SK-N-SH (cell line): ENCODE results near the gene CCDC171. TPM values are rescaled to one million over a fixed set of nuclear protein-coding genes. Genes with fewer than 3 reads are reported as not detected.

Experiments
- CTCF ChIA-PET: fragments of 300-600, 350-600 bp; formaldehyde crosslinking; extraction: SDS; loops from one replicate; lab custom pipeline; 2021; lab: Yijun Ruan, JAX
- POLR2A ChIA-PET: fragments of 350-600 bp; sonication (Branson Sonifier 250); formaldehyde crosslinking; extraction: SDS; loops from one replicate; lab custom pipeline; 2020; ENCODE audit warnings: antibody characterized with exemption, inconsistent platforms; lab: Yijun Ruan, JAX
- DNase-seq: peaks from one replicate; pipeline ENCODE4 v3.0.0; 2012
- H2AFZ ChIP-seq: fragments of 200-600 bp; sonication (generic); 2 replicates; pipeline ENCODE4 v1.8.1; 2016; ENCODE audit warnings: antibody characterized with exemption, mild to moderate bottlenecking, low read depth
- H3F3A ChIP-seq: fragments of 200-600 bp; sonication (generic); replicated peaks from 2 replicates; pipeline ENCODE3; 2016; ENCODE audit warnings: antibody characterized with exemption, mild to moderate bottlenecking; ENCODE audit not compliant: insufficient read depth
- H3K27ac ChIP-seq, 2 experiments: fragments of 200-500 bp in 1 of 2; fragments of 200-600 bp in 1 of 2; sonication (Bioruptor generic) in 1 of 2; sonication (generic), shearing (Covaris generic) in 1 of 2; 2 replicates each; pipeline versions ENCODE4 v1.5.1 to v1.6.1; 2014 to 2016; ENCODE audit warnings: low read depth in 2 of 2, inconsistent platforms in 1 of 2, low read length in 1 of 2, mild to moderate bottlenecking in 1 of 2, mixed read lengths in 1 of 2
- H3K27me3 ChIP-seq: fragments of 200-600 bp; sonication (generic), shearing (Covaris generic); 2 replicates; pipeline ENCODE4 v1.6.1; 2016; ENCODE audit warnings: mixed run types; ENCODE audit not compliant: insufficient read depth
- H3K36me3 ChIP-seq, 2 experiments: fragments of 200-500 bp in 1 of 2; fragments of 200-600 bp in 1 of 2; sonication (Bioruptor generic) in 1 of 2; sonication (generic) in 1 of 2; replicated peaks in 1 of 2; 2 replicates each; pipeline versions ENCODE3 to v1.5.1; 2014 to 2016; ENCODE audit warnings: low read length in 1 of 2, mild to moderate bottlenecking in 1 of 2; ENCODE audit not compliant: insufficient read depth in 2 of 2, control insufficient read depth in 1 of 2
- H3K4me1 ChIP-seq, 2 experiments: fragments of 200-500 bp in 1 of 2; fragments of 200-600 bp in 1 of 2; sonication (Bioruptor generic) in 1 of 2; sonication (generic), shearing (Covaris generic) in 1 of 2; 2 replicates each; pipeline versions ENCODE4 v1.5.1 to v1.6.1; 2014 to 2016; ENCODE audit warnings: low read depth in 1 of 2, low read length in 1 of 2, mixed run types in 1 of 2; ENCODE audit not compliant: insufficient read depth in 2 of 2, control insufficient read depth in 1 of 2
- H3K4me2 ChIP-seq: fragments of 200-600 bp; sonication (generic), shearing (Covaris generic); 2 replicates; pipeline ENCODE4 v1.6.1; 2017; ENCODE audit warnings: mixed run types
- H3K4me3 ChIP-seq, 2 experiments: fragments of 200-500 bp in 1 of 2; fragments of 200-600 bp in 1 of 2; sonication (Bioruptor generic) in 1 of 2; sonication (generic), shearing (Covaris generic) in 1 of 2; 2 replicates each; pipeline versions ENCODE4 v1.5.1 to v1.8.1; 2014 to 2016; ENCODE audit warnings: low read depth in 2 of 2, inconsistent platforms in 1 of 2, low read length in 1 of 2, mild to moderate bottlenecking in 1 of 2, mixed read lengths in 1 of 2, moderate library complexity in 1 of 2
- H3K79me2 ChIP-seq: fragments of 200-600 bp; sonication (generic); 2 replicates; pipeline ENCODE4 v1.8.1; 2017; ENCODE audit warnings: mild to moderate bottlenecking; ENCODE audit not compliant: insufficient read depth
- H3K9ac ChIP-seq: fragments of 200-600 bp; sonication (generic); 2 replicates; pipeline ENCODE4 v1.6.1; 2017; ENCODE audit warnings: mixed run types
- H3K9me2 ChIP-seq: fragments of 200-600 bp; sonication (generic); 2 replicates; pipeline ENCODE4 v1.6.1; 2017; ENCODE audit warnings: mixed run types
- H3K9me3 ChIP-seq: fragments of 200-600 bp; sonication (generic); 2 replicates; pipeline ENCODE4 v1.6.1; 2017; ENCODE audit warnings: mixed run types, mild to moderate bottlenecking, moderate library complexity
- H4K20me1 ChIP-seq: fragments of 200-600 bp; sonication (generic); 2 replicates; pipeline ENCODE4 v1.6.1; 2017; ENCODE audit warnings: mild to moderate bottlenecking, mixed run types; ENCODE audit not compliant: insufficient read depth
- ELF1 ChIP-seq: IDR thresholded peaks from 2 replicates; pipeline ENCODE4 v1.4.0; 2012
- EP300 ChIP-seq, 2 experiments: IDR thresholded peaks; 2 replicates each; pipeline versions ENCODE4 v1.4.0 to v1.6.1; 2012; ENCODE audit warnings: borderline replicate concordance in 1 of 2, low read depth in 1 of 2, low read length in 1 of 2
- FOXJ3 ChIP-seq: sonication (generic); formaldehyde crosslinking; IDR thresholded peaks from 2 replicates; pipeline ENCODE4 v1.5.1; 2020; ENCODE audit warnings: mild to moderate bottlenecking, missing genetic modification reagents
- MXI1 ChIP-seq: IDR thresholded peaks from 2 replicates; pipeline ENCODE4 v1.6.1; 2012; ENCODE audit warnings: mild to moderate bottlenecking, low read depth, low read length, improper control_type of control experiment
- NRF1 ChIP-seq: IDR thresholded peaks from 2 replicates; pipeline ENCODE4 v1.6.1; 2012; ENCODE audit warnings: low read depth, mild to moderate bottlenecking, low read length
- POLR2AphosphoS5 ChIP-seq: IDR thresholded peaks from 2 replicates; pipeline ENCODE4 v1.6.1; 2012; ENCODE audit warnings: low read depth, low read length
- RCOR1 ChIP-seq: fragments of 150-350 bp; IDR thresholded peaks from 2 replicates; pipeline ENCODE4 v1.6.1; 2017; ENCODE audit warnings: antibody characterized with exemption, low read length
- TCF12 ChIP-seq: IDR thresholded peaks from 2 replicates; pipeline ENCODE4 v1.4.0; 2012
- WGBS: methylation state at CpG from one replicate; pipeline ENCODE4 v1.1.6; 2017; ENCODE audit warnings: low lambda C conversion rate; 5-methylcytosine and 5-hydroxymethylcytosine counted together
- polyA plus RNA-seq, 3 experiments: library from polyadenylated mRNA; depleted of rRNA; stranded (reverse); fragments of >200 nt; gene quantifications; 2 replicates each; pipeline ENCODE4 v1.2.3, GENCODE V29; 2012
- TF ChIP-seq, protein P1 (sequence below): IDR thresholded peaks from 2 replicates; pipeline ENCODE4 v1.4.0; 2012; ENCODE audit warnings: low read depth, borderline replicate concordance
- TF ChIP-seq, protein P2 (sequence below): IDR thresholded peaks from 2 replicates; pipeline ENCODE4 v1.4.0; 2012; ENCODE audit warnings: low read depth

CCDC171 gene
- polyA plus RNA-seq, 1 of the 3 experiments (the other 2 are of a cell fraction): 0.54 TPM

DNA sequence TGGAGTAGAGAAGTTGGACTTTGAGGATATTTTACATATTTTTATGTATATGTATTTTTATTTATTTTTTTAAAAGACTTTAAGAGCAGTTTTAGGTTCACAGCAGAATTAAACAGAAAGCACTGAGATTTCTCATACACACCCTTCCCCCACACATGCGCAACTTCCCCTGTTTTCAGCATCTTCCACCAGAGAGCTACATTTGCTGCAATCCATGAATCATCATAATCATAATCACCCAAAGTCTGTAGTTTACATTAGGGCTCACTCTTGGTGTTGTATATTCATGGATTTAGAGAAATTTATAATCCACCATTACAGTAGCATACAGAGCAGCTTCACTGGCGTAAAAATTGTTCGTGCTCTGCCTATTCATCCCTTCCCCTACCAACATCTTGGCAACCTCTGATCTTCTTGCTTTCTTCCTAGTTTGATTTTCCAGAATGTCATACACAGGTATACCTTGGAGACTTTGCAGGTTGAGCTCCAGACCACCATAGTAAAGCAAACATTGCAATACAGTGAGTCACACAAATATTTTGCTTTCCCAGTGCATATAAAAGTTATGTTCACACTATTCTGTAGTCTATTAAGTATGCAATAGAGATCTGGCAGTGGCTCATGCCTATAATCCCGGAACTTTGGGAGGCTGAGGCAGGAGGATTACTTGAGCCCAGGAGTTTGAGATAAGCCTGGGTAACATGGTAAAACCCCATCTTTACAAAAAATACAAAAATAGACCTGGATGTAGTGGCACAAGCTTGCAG is 9.6 kb upstream of the CCDC171 start:
- DNase-seq: no peak
- H3K36me3 ChIP-seq: no peaks in the 10 kb centered on the region
- H3K4me3 ChIP-seq: no peak overlapping the region
- peaks cover 0 to 2% of the 10 kb centered on the region in 2 experiments; a peak in 1 of 4 replicates for H3K4me1 ChIP-seq
- no peak overlapping the region for H2AFZ ChIP-seq
- H3F3A ChIP-seq: no peaks in the 10 kb centered on the region
- ChIA-PET CTCF (interaction anchor here (0.6 to 1.5 kb wide), 3 partner anchors 8 to 10 kb away, joined by 3 read pairs; partner anchors contain the start of gene CCDC171), POLR2A (interaction anchor here (1.2 kb wide), 1 partner anchor 32 kb away, joined by 3 read pairs; the partner anchor contains the start of gene PSIP1)
- no peak overlapping the region for H3K4me2 ChIP-seq
- H3K79me2 ChIP-seq: no peaks in the 10 kb centered on the region
- H3K9me2 ChIP-seq: no peaks in the 10 kb centered on the region
- no peak overlapping the region for H3K27ac ChIP-seq
- TF ChIP-seq, protein P1, sequence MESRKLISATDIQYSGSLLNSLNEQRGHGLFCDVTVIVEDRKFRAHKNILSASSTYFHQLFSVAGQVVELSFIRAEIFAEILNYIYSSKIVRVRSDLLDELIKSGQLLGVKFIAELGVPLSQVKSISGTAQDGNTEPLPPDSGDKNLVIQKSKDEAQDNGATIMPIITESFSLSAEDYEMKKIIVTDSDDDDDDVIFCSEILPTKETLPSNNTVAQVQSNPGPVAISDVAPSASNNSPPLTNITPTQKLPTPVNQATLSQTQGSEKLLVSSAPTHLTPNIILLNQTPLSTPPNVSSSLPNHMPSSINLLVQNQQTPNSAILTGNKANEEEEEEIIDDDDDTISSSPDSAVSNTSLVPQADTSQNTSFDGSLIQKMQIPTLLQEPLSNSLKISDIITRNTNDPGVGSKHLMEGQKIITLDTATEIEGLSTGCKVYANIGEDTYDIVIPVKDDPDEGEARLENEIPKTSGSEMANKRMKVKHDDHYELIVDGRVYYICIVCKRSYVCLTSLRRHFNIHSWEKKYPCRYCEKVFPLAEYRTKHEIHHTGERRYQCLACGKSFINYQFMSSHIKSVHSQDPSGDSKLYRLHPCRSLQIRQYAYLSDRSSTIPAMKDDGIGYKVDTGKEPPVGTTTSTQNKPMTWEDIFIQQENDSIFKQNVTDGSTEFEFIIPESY: no peak
- TF ChIP-seq RCOR1: no peak
- no peak for TF ChIP-seq ELF1
- TF ChIP-seq EP300 (IDR thresholded peaks at IDR 0.05; ENCODE audit: borderline replicate concordance in 1 of 2, low read depth in 1 of 2, low read length in 1 of 2): no peak
- no peak for TF ChIP-seq POLR2AphosphoS5
- TF ChIP-seq, protein P2, sequence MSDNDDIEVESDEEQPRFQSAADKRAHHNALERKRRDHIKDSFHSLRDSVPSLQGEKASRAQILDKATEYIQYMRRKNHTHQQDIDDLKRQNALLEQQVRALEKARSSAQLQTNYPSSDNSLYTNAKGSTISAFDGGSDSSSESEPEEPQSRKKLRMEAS: no peak
- H4K20me1 ChIP-seq: no peaks in the 10 kb centered on the region
- no peak overlapping the region for H3K9ac ChIP-seq
- no peaks in the 10 kb centered on the region for H3K9me3 ChIP-seq
- H3K27me3 ChIP-seq: no peaks in the 10 kb centered on the region
- 84% methylated on average over 4 of the region's 4 CpGs for WGBS

DNA sequence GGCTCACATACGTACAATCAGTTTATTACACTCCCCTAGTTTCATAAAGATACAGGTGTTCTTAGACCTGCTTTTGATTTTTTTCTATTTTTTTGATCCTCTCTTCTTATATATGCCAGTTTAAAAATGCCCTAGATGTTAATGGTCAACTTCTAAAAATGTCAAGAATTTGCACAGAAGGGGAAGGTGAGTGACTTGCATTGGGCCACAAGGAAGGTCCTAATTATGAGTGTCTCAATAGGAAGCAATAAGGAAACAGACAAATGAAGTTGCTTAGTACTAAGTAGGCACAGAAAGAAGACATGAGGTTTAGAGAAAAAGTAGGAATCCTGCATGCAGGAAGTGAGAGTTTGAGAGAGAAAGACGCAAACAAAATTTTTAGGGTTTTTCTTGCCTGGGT is 3.2 kb upstream of the CCDC171 start:
- Histone ChIP-seq H3K36me3 (no peaks in the 10 kb centered on the region), H2AFZ (no peak overlapping the region), H3K9ac (no peak overlapping the region), H3K9me2 (no peaks in the 10 kb centered on the region), H4K20me1 (no peaks in the 10 kb centered on the region), H3K4me3 (no peak overlapping the region), H3K79me2 (no peaks in the 10 kb centered on the region), H3K9me3 (no peaks in the 10 kb centered on the region), H3K4me2 (no peak overlapping the region), H3F3A (peaks cover 5% of the 10 kb centered on the region), H3K4me1 (no peaks in the 10 kb centered on the region; a peak in 2 of 4 replicates), H3K27ac (no peak overlapping the region), H3K27me3 (no peaks in the 10 kb centered on the region)
- TF ChIP-seq MXI1 (no peak), FOXJ3 (no peak), TCF12 (no peak), NRF1 (no peak)
- POLR2A ChIA-PET: no interaction called here
- WGBS: 95% methylated on average over 2 of the region's 2 CpGs
- CTCF ChIA-PET: no interaction called here
- DNase-seq: no peak
